Measurements from ENCODE around the gene IPO11. TPM values are rescaled to one million over a fixed set of nuclear protein-coding genes. Genes with fewer than 3 reads are reported as not detected.

The IPO11 gene
- total and polyA plus RNA-seq, 4 donors = 4.7 to 20.6 (median 9.0) TPM

- DNase-seq (ENCODE audit: low spot score) = no peak
- no peak overlapping the region for H3K27ac ChIP-seq (ENCODE audit: low read depth in 1 of 2, low read length in 2 of 2)
- H3K4me1 ChIP-seq (ENCODE audit: control insufficient read depth in 4 of 4, insufficient read depth in 4 of 4, low read length in 3 of 4) = no peaks in the 10 kb centered on the region
- TF ChIP-seq CTCF (IDR thresholded peaks at IDR 0.05; ENCODE audit: low read depth, low read length, missing input control) = no peak
- TF ChIP-seq NR2F2 (IDR thresholded peaks at IDR 0.05) = no peak
- TF ChIP-seq YY1 (IDR thresholded peaks at IDR 0.05) = no peak
- TF ChIP-seq GABPA (IDR thresholded peaks at IDR 0.05 in 1 of 2, conservative IDR thresholded peaks at IDR 0.05 in 1 of 2) = no peak
- TF ChIP-seq ATF3 (IDR thresholded peaks at IDR 0.05) = no peak
- no peak for TF ChIP-seq MAX (IDR thresholded peaks at IDR 0.05)
- no peak for TF ChIP-seq RAD21 (IDR thresholded peaks at IDR 0.05)
- no peak for TF ChIP-seq EGR1 (IDR thresholded peaks at IDR 0.05; ENCODE audit: low read depth in 2 of 2)
- TF ChIP-seq REST (IDR thresholded peaks at IDR 0.05) = no peak
- no peak for TF ChIP-seq HNF4A (conservative IDR thresholded peaks at IDR 0.05)
- no peak for TF ChIP-seq JUND (IDR thresholded peaks at IDR 0.05)
- no peak for TF ChIP-seq FOXA2 (IDR thresholded peaks at IDR 0.05)
- no peak for TF ChIP-seq HNF4G (IDR thresholded peaks at IDR 0.05)
- H3K9ac ChIP-seq (ENCODE audit: low read depth in 1 of 2, low read length in 2 of 2) = no peak overlapping the region
- no peaks in the 10 kb centered on the region for H3K36me3 ChIP-seq (ENCODE audit: control insufficient read depth in 4 of 4, insufficient read depth in 3 of 4, low read depth in 1 of 4, low read length in 3 of 4)
- no peak overlapping the region for H3K4me3 ChIP-seq (ENCODE audit: low read depth in 1 of 3, low read length in 3 of 3)
- H3K27me3 ChIP-seq (ENCODE audit: control insufficient read depth in 4 of 4, insufficient read depth in 4 of 4, low read length in 3 of 4) = no peaks in the 10 kb centered on the region
- 89% methylated on average over 3 of the region's 3 CpGs for WGBS
- no peaks in the 10 kb centered on the region for H3K9me3 ChIP-seq (ENCODE audit: control insufficient read depth in 4 of 4, low read length in 3 of 4)
Measured at GRCh38 chr5:62547945-62548630, 135.5 kb downstream of the IPO11 start.

GRCh38 chr5:62550103-62550502, 137.5 kb downstream of the IPO11 start:
- no peak overlapping the region for H3K9ac ChIP-seq (ENCODE audit: low read depth in 1 of 2, low read length in 2 of 2)
- no peak overlapping the region for H3K4me3 ChIP-seq (ENCODE audit: low read depth in 1 of 3, low read length in 3 of 3)
- H3K27me3 ChIP-seq (ENCODE audit: control insufficient read depth in 4 of 4, insufficient read depth in 4 of 4, low read length in 3 of 4) = no peaks in the 10 kb centered on the region
- no peaks in the 10 kb centered on the region for H3K4me1 ChIP-seq (ENCODE audit: control insufficient read depth in 4 of 4, insufficient read depth in 4 of 4, low read length in 3 of 4)
- DNase-seq (ENCODE audit: low spot score) = no peak
- no peaks in the 10 kb centered on the region for H3K9me3 ChIP-seq (ENCODE audit: control insufficient read depth in 4 of 4, low read length in 3 of 4)
- no peak overlapping the region for H3K27ac ChIP-seq (ENCODE audit: low read depth in 1 of 2, low read length in 2 of 2)
- WGBS = 95% methylated on average over 2 of the region's 2 CpGs
- H3K36me3 ChIP-seq (ENCODE audit: control insufficient read depth in 4 of 4, insufficient read depth in 3 of 4, low read depth in 1 of 4, low read length in 3 of 4) = no peaks in the 10 kb centered on the region
- TF ChIP-seq FOXA1 (IDR thresholded peaks at IDR 0.05) (no peak), MAX (IDR thresholded peaks at IDR 0.05) (no peak), GABPA (IDR thresholded peaks at IDR 0.05 in 1 of 2, conservative IDR thresholded peaks at IDR 0.05 in 1 of 2) (no peak), ZBTB33 (IDR thresholded peaks at IDR 0.05) (no peak), RXRA (IDR thresholded peaks at IDR 0.05) (no peak), FOXA2 (IDR thresholded peaks at IDR 0.05) (no peak), HNF4G (IDR thresholded peaks at IDR 0.05) (no peak), YY1 (IDR thresholded peaks at IDR 0.05) (no peak), CTCF (IDR thresholded peaks at IDR 0.05; ENCODE audit: low read depth, low read length, missing input control) (no peak), JUND (IDR thresholded peaks at IDR 0.05) (no peak), EGR1 (IDR thresholded peaks at IDR 0.05; ENCODE audit: low read depth in 2 of 2) (no peak), RAD21 (IDR thresholded peaks at IDR 0.05) (no peak), ATF3 (IDR thresholded peaks at IDR 0.05) (no peak), HNF4A (conservative IDR thresholded peaks at IDR 0.05) (no peak), SP1 (IDR thresholded peaks at IDR 0.05) (no peak), NR2F2 (IDR thresholded peaks at IDR 0.05) (no peak)

All from liver (tissue), 9 donors.